ENCODE results near the gene NLE1. TPM values are rescaled to one million over a fixed set of nuclear protein-coding genes. Genes with fewer than 3 reads are reported as not detected.
"Not testable (repeated sequence)": the region's sequence is repeated elsewhere in the genome, so short reads cannot be mapped to it uniquely, and the experiment has no call there.

The NLE1 gene
- total and polyA plus RNA-seq, 12 donors, result 5.0 to 18.7 (median 11.8) TPM

DNA sequence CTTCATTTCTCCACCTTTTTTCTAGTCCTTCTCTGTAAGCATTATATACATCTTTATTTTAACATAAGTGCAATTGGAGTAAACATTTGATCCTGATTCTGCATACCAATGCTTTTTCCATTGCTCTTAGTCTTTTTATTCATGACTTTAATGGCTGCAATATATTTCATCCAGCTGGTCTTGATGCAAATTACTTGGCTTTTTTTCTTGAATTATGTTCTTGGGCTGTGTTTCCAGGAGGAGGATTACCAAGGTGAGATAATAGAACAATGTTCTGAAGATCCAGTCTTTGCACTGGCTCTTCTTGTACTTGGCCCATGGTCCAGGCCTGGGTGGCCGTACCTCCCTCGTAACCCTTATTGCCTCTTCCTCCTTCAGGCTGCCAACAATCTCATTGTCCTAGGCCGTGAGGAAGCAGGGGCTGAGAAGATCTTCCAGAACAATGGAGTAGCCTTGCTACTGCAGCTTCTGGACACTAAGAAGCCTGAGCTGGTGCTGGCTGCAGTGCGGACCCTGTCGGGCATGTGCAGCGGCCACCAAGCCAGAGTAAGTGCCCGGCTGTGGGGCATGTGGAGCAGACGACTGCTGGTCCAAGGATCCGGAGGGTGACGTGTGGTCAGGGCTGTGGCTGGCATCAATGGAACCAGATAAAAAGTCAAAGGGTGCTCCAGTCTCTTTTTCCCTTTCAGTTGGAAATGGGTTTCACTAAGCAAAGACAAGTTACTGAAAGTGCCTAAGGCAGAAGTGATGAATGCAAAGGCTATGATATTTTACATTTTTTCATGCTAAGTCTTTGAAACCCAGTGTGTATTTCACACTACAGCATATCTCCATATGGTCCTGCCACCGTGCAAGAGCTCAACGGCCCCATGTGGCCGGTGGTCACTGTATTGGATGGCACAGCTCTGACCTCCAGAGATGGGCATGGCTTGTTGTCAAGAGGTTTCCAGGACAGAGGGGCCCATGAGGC lies 12.4 kb upstream of the NLE1 start:
- Histone ChIP-seq H3K27me3 (no peaks in the 10 kb centered on the region), H3K9me3 (replicated peaks in 1 of 3) (no peaks in the 10 kb centered on the region), H3K4me1 (replicated peaks in 1 of 2) (no peaks in the 10 kb centered on the region), H3K4me3 (no peak overlapping the region), H3K36me3 (replicated peaks in 1 of 2) (no peaks in the 10 kb centered on the region), H3K27ac (no peak overlapping the region)
- DNase-seq, result no peak
- WGBS, 4 donors, result 80 to 89% (median 86%) methylated on average over 12 to 13 of the region's 13 CpGs
- no peak for TF ChIP-seq POLR2A (IDR thresholded peaks at IDR 0.05)
- intact Hi-C loops (cut with DNase I), result no loop called here

DNA sequence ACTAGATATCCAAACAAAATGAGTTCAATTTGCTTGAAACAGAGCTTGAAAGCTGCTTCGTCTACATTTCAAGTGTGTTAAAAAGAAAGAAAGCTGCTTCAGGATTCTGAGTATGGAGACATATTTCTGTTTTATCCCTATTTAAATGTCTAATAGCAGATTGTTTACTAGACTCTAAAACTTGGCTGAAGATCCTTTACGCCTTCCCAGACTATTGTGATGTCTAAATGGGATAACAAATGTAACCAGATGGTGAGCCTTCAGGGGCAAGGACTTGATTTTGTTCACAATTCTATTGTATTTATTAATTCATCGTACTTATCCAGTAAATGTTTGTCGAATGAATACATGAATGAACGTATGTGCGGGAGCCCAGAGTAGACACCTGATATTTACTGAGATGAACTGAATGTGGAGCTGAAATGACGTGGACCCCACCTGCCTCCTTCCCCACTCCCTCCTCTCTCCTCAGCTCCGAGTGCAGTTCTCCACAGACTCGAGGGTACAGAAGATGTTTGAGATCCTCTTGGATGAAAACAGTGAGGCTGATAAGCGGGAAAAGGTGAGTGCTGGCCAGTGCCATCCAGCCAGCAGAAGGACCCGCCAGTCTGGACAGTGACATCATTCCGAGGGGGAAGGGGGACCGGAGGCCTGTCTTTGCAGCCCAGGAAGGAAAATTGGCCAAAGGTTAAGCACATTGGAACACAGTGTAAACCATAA lies 10.5 kb upstream of the NLE1 start:
- H3K27me3 ChIP-seq, result no peaks in the 10 kb centered on the region
- TF ChIP-seq, protein P1, sequence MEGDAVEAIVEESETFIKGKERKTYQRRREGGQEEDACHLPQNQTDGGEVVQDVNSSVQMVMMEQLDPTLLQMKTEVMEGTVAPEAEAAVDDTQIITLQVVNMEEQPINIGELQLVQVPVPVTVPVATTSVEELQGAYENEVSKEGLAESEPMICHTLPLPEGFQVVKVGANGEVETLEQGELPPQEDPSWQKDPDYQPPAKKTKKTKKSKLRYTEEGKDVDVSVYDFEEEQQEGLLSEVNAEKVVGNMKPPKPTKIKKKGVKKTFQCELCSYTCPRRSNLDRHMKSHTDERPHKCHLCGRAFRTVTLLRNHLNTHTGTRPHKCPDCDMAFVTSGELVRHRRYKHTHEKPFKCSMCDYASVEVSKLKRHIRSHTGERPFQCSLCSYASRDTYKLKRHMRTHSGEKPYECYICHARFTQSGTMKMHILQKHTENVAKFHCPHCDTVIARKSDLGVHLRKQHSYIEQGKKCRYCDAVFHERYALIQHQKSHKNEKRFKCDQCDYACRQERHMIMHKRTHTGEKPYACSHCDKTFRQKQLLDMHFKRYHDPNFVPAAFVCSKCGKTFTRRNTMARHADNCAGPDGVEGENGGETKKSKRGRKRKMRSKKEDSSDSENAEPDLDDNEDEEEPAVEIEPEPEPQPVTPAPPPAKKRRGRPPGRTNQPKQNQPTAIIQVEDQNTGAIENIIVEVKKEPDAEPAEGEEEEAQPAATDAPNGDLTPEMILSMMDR (IDR thresholded peaks at IDR 0.05), result no peak
- no peak for TF ChIP-seq POLR2A (IDR thresholded peaks at IDR 0.05)
- H3K4me1 ChIP-seq (replicated peaks in 1 of 2), result no peaks in the 10 kb centered on the region
- H3K4me3 ChIP-seq, result no peak overlapping the region
- no peaks in the 10 kb centered on the region for H3K36me3 ChIP-seq (replicated peaks in 1 of 2)
- WGBS, 4 donors, result 67 to 77% (median 70%) methylated on average over 13 of the region's 13 CpGs
- H3K27ac ChIP-seq, result no peak overlapping the region
- intact Hi-C loops (cut with DNase I), result no loop called here
- no peak for DNase-seq
- H3K9me3 ChIP-seq (replicated peaks in 1 of 3), result no peaks in the 10 kb centered on the region

DNA sequence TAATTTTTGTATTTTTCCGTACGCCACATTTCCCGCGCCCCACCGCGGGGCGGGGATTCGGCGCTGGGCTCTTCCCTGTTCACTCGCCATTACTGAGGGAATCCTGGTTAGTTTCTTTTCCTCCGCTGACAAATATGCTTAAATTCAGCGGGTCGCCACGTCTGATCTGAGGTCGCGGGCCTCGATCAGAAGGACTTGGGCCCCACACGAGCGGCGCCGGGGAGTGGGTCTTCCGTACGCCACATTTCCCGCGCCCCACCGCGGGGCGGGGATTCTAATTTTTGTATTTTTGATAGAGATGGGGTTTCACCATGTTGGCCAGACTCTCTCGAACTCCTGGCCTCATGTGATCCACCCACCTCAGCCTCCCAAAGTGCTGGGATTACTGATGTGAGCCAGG lies 9.0 kb upstream of the NLE1 start:
- H3K36me3 ChIP-seq (replicated peaks in 1 of 2); H3K4me3 ChIP-seq; H3K27ac ChIP-seq; intact Hi-C loops (cut with DNase I); H3K27me3 ChIP-seq; H3K9me3 ChIP-seq (replicated peaks in 1 of 3); H3K4me1 ChIP-seq (replicated peaks in 1 of 2); DNase-seq: not testable (repeated sequence)
- WGBS, 4 donors, result 90 to 95% (median 91%) methylated on average over 29 of the region's 29 CpGs

DNA sequence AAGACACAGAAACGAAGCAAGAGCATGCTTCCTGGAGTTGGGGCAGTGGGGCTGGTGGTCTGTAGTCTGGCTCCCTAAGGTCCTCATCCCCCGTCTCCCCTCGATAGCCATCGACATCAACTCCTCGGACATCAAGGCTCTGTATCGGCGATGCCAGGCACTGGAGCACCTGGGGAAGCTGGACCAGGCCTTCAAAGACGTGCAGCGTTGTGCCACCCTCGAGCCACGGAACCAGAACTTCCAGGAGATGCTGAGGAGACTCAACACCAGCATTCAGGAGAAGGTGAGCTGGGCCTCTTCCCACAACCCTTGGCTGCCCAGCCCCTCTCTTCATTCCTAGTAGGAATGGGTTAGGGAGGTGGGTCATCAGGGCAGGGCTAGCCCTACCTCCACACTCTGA lies 7.8 kb upstream of the NLE1 start:
- intact Hi-C loops (cut with DNase I), result no loop called here
- no peaks in the 10 kb centered on the region for H3K36me3 ChIP-seq (replicated peaks in 1 of 2)
- H3K9me3 ChIP-seq (replicated peaks in 1 of 3), result no peaks in the 10 kb centered on the region
- no peak overlapping the region for H3K27ac ChIP-seq
- TF ChIP-seq POLR2A (IDR thresholded peaks at IDR 0.05), result no peak
- TF ChIP-seq, protein P1 (IDR thresholded peaks at IDR 0.05), result no peak
- no peaks in the 10 kb centered on the region for H3K4me1 ChIP-seq (replicated peaks in 1 of 2)
- no peaks in the 10 kb centered on the region for H3K27me3 ChIP-seq
- H3K4me3 ChIP-seq, result no peak overlapping the region
- no peak for DNase-seq
- 91 to 98% (median 92%) methylated on average over 11 of the region's 11 CpGs for WGBS, 4 donors

DNA sequence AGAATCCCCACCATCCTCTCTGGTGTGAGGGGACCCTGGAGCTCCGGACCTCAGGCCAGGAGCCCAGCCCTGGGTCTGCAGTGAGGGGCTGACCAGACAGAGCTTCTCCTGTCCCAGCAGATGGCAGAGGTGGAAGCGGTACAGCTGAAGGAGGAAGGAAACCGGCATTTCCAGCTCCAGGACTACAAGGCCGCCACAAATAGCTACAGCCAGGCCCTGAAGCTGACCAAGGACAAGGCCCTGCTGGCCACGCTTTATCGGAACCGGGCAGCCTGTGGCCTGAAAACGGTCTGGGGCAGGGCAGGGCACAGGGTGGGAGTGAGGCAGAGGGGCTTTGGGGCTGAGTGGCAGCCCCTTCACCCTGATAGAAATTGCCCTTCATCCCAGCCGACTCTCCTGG lies 6.0 kb upstream of the NLE1 start:
- TF ChIP-seq, protein P1 (IDR thresholded peaks at IDR 0.05), result no peak
- TF ChIP-seq POLR2A (IDR thresholded peaks at IDR 0.05), result no peak
- no peaks in the 10 kb centered on the region for H3K36me3 ChIP-seq (replicated peaks in 1 of 2)
- peak in 4 of 7 donors; percentile 18 to 44 (median 34) for DNase-seq
- no peaks in the 10 kb centered on the region for H3K9me3 ChIP-seq (replicated peaks in 1 of 3)
- intact Hi-C loops (cut with DNase I), result no loop called here
- H3K4me3 ChIP-seq, result no peak overlapping the region
- WGBS, 4 donors, result 36 to 48% (median 39%) methylated on average over 6 to 9 of the region's 9 CpGs
- no peaks in the 10 kb centered on the region for H3K27me3 ChIP-seq
- H3K27ac ChIP-seq, result no peak overlapping the region
- no peaks in the 10 kb centered on the region for H3K4me1 ChIP-seq (replicated peaks in 1 of 2)

All from adrenal gland (tissue), 12 donors.